ENCODE data around the gene HS2ST1.

HS2ST1 gene

DNA sequence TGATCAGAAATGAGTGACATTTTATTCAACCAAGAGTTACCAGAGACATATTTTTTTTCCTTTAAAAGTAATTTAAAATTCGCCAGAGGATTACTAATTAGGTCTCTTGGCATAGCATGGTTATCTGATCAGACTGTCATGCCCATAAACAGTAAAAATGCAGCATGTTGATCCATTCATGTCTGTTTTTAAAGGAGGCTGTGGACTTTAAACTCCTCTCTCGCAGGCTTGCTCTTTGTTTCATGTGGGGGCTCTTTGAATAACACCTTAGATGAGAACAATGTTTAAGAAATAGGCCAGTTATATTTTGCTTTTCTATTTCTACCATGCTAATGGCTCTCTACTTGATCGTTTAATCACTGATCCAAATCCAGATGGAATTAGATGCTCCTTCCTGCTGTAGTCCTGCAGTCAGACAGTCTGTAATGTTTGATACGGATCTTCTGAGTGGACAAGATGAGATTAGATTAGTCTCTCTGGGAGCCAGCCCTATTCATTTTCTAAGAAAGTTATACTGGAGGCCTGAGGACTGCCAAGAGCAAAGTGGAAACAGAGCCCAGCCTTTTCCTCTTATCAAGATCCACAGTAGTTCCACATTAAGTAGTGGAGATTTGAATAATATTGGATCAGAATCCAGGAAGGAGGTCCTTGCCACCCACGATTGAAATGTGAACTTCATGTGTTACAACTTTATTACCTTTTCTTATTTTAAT, 197.4 kb downstream of the HS2ST1 start:
- no peak for DNase-seq (ENCODE audit: low read depth, low spot score)

DNA sequence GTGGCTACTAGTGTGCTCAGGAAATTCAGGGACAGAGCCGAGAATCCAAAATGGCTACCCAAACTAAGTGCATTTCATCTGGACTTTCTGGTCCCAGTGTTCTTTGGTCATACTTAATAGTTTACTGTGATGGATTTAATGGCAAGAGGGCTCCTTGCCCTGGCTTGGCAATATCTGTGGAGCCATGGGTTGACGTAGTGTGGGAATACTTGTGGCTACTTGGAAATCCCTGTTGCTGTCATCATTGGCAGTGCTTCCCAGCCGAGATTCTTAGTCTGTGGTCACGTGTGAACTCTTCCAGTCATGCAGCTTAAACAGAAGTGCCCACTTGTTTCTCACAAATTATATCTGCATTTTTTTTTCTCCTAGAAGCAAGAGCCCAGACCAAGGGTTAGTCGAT, 198.9 kb downstream of the HS2ST1 start:
- no peak for DNase-seq (ENCODE audit: low read depth, low spot score)

DNA sequence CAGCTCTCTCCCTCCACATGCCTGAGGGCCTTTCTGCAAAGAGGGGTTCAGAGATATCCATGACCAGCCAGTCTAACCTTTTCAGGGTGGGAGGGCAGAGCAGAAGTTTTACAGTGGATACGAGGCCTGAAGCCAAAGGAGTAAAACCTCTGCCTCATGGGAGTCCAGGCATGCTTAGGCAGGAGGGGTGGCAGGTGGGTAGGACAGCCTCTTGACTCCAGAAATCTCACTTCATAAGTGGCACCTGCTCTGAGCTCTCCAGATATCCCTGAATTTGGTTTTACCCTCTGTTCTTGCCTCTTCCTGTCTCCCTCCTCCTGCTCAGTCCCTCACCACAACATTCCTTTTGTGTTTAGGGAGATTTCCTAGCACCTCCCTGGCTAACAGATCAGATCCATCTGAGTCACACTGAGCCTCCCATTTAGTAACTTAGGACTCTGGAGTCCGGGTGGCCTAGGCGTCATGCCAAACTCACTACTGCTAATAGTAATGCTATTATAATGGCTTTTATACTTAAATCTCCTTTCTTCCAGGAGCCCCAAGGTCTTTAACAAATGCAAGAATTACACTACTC, 201.0 kb downstream of the HS2ST1 start:
- no peak for DNase-seq (ENCODE audit: low read depth, low spot score)

DNA sequence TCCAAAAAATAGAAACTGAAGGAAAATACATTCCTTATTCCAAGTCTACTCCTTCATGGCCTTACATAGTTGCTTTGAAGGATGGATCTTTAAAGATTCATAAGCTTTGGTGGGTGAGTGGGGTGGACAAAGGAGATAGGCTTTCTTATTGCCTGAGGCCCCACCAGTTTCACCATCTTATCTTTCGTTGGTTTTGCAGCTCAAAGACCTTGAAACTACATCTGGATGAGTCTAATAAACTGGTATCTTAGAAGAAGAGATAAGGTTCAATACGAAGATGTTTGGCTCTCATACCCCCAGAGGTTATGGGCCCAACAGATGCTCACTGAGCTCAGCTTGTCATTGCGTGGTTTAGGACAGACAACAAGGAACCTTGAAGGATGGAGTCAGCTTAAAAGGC, 201.5 kb downstream of the HS2ST1 start:
- no peak for DNase-seq (ENCODE audit: low read depth, low spot score)

DNA sequence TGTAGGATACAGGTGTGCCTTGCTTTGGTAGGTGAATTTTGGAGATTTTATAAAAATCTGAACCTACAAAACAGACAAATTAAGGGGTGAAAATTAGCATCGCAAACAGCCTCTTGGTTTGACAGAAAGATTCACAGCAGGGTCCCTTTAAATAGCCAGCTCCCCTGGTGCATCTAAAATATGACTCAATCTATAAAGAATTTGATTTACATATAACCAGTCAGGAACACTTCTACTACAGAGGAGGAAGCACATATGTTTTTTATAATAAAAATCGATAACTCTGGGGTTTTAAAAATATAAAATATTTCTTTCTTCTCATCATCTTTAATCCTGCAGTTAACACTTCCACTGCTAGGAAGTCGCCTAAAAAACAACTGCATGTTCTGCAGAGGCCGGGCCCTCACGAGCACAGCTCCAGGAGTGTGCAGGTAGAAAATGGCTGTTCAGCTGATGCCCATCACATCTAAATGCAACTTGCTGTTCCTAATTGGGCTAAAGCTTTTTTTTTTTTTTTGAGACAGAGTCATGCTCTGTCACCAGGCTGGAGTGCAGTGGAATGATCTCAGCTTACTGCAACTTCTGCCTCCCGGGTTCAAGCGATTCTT, 203.4 kb downstream of the HS2ST1 start:
- no peak for DNase-seq (ENCODE audit: low read depth, low spot score)

DNA sequence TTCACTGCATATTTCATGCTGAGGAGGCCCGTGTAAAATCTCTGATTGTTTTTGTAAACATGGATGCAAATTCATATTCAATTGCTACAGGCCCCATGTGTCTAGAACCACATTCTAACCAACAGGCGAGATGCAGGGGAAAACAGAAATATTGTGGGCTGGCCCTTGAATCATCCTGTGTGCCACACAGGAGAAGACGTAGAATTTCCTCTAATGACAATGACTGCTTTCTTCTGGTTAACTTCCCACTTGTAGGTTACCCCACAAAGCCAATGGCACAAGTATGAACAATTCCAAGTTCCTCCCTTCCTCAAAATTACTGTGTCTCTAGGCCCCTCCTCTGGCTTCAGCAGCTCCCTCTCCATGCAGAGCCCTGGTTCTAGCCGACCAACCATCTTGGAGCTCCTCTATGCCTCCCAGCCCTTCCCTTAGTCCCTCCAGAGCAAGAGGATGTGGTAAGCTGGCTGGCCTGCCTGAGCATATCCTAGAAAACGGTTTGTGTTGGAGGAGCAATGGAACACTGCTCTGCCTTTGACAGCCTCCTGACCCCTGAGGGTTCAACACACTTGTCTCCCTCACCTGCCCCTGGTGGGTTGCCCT, 205.2 kb downstream of the HS2ST1 start:
- no peak for DNase-seq (ENCODE audit: low read depth, low spot score)

DNA sequence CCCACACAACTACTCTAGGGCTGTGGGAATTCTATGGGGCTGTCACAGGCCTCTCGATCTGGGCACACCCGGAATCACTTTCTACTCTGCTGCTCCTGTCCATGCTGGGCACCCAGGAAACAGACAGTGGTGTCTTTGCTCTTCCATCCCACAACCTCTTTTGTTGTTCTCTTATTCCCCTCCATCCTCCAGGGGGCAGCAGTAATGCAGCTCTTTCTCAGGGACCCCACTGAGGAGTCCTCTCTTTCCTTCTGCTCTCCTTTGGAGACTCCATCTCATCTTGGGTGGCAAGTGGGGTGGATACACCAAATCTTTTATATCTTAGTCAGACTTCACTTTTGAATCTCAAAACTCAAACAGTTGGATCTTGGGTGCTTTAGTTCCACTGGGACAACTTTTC, 206.3 kb downstream of the HS2ST1 start:
- DNase-seq (ENCODE audit: low read depth, low spot score), result no peak

DNA sequence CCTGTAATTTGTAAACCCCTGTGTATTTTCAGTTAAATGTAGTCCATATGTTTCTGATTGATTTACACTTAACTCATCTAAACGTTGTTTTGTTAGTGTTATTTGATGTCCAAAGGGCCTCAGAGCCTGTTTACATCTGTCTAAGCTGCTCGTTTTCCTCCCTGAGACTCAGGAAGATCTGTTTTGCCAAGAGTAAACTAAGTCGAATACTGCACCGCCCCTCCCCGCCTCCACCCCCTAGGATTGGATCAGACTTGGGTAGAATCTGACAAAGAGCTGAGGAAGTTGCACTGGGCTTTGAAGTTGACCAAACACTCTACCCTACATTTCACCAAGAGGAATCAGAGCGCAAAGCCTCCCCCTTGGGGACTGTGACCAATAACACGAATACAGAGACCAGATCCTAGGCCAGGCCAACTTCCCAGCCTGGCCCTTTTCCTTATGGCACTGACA, 207.3 kb downstream of the HS2ST1 start:
- no peak for DNase-seq (ENCODE audit: low read depth, low spot score)

DNA sequence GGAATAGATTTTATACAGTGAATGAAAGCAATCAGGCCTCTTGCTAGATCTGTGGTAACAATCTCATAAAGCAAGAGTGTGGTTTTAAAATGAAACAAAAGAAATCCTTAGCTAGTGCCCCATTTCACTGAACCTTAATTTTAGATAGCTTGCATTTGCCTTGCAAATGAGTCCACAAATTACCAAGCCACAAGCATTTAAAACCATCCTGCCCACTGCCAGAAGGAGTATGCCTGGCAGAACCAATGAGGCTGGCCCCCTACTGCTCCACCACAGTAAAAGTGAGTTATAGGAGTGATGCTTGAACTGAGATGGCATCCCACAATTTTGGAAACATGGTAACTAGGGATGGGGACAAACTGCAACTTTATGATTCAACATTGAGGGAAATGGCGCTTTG, 207.8 kb downstream of the HS2ST1 start:
- no peak for DNase-seq (ENCODE audit: low read depth, low spot score)

DNA sequence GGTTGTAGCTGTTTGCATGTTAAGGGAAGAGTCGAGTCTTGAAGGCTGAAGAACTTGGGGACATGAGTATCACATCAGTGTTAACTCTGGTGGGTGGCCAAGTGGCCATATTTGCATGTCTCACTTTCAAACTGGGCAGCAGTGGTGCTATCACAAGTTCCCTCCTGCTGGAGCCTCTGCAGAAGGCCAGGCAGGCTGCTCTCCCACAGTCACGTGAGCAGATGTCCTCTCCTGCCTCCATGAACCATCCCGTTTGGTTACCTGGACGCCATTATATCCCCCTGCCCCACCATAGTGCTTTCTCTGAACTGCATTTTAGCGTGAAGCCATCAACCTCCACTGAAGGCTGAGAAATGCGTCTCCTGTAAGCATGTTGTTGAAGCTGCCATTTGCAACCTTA, 209.2 kb downstream of the HS2ST1 start:
- DNase-seq (ENCODE audit: low read depth, low spot score), result no peak

DNA sequence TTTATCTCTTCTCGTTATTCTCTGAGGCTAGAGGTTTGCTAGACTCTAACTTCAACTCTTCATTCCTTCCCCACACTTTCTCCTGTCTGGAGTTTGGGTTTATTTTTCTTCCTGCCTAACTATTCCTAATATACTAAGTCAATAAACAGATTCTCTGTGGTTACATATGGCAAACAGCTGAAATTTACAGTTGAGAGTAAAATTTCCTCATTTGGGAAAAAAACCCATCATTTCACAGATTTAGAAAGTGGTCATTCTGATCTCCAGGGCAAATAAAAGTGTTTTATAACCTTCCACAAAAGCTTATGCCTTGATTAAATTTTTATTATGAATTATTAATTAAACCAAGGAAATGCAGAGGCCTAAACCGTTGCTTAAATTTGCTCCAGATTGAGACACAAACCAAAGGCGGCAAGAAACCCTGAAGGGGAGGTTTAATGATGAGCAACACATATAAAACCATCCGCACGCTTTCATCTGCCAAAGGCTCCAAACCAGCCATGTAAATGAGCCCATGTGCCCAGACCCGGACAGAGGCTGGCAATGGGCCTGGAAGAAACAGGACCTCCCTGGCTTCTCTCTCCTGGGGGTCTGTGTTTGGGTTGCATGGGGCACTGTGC, 212.6 kb downstream of the HS2ST1 start:
- no peak for DNase-seq (ENCODE audit: low read depth, low spot score)

DNA sequence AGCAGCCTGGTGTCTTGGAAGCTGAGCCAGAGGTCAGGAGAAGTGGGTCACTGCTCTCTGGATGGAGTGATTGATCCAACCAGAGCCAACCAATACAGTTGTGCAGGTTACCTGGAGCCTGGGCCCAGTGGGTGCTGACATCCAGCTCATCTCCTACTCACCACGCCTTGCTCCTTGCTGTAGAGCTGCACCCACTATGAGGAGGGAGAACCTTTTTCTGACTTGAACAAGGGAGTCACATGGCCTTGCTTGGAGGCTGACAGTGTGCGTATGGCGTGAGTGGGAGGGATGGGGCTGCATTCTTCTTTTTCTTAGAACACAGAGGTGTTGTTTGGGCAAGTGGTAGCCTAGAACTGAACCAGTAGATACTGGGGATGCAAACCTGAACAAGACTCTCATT, 213.1 kb downstream of the HS2ST1 start:
- DNase-seq (ENCODE audit: low read depth, low spot score), result no peak

DNA sequence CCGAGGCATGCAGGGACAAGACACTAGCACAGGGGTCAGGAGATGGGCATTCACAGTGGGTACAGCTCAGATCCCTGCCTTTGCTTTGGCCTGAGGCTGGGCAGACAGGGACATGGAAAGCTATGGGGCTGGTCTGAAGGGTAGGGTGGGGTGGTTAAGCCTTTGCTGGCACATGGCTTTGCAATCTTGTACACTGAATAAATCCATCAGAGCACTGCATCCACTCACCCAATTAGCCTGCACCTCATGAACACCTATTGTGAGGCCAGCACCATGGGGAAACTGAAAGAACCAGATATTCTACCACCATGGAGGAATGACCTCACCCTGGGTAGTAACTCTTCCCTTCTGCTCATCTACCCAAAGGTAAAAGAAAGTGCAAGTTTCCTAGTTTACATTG, 214.6 kb downstream of the HS2ST1 start:
- DNase-seq (ENCODE audit: low read depth, low spot score), result no peak

DNA sequence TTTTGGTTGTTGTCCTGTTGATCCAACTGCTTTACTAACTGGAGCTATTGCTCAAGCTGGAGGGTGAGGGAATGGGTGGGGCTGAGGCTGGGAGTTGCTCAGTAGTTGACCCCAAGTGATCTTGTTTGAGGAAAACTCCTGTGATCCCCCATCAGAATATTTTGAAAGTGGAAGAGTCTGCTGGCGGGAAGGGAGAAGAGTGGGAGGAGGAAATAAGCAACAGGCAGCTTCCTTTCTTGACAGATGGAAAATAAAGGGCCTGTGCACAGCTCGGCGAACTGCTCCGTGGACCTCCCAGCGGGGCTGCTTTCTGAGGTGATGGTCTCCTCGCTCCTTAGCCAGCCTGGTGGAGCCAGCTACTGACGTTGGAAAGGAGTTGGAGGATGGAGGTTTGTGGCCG, 215.2 kb downstream of the HS2ST1 start:
- no peak for DNase-seq (ENCODE audit: low read depth, low spot score)

DNA sequence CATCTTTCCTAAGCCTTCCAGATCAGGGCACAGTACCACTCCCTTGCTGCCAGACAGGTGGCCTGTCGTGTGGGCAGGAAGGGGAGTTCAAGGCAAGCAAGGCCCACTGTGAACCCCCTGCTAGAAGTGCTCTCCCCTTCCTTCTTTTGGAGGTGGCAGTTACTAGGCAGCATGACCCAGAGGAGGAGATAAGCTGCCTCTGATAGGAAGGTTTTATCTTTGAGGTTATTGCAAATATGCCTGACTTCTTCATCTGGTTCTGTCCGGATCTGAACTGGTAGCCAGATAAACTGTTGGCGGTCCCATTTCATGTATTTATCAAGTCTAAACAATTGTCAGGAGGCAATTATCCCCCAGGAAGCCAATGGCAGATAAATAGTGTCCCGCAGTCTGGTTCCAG, 216.0 kb downstream of the HS2ST1 start:
- DNase-seq (ENCODE audit: low read depth, low spot score), result no peak

DNA sequence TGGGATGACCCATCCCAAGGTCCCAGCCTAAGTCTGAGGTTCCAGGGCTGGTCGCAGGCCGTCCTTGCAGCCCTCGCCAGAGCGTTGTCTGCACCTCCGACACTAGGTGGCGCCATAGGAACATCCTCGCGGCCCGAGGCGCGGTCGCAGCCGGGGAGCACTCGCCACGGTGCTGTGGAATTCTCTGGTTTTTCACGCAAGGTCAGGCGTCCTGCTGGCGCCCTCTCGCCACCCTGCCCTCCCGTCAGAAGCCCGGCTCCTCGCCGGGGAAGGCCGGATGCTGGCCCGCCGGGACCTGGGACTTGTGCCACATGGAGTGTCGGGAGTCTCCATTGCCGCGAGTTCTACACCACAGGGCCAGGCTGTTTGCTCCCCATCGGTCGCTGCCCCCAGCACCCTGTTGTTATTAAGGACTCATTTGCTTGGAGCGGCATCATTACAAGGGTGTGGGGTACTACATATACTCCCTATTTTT, 217.4 kb downstream of the HS2ST1 start:
- DNase-seq (ENCODE audit: low read depth, low spot score), result peak; percentile 49

DNA sequence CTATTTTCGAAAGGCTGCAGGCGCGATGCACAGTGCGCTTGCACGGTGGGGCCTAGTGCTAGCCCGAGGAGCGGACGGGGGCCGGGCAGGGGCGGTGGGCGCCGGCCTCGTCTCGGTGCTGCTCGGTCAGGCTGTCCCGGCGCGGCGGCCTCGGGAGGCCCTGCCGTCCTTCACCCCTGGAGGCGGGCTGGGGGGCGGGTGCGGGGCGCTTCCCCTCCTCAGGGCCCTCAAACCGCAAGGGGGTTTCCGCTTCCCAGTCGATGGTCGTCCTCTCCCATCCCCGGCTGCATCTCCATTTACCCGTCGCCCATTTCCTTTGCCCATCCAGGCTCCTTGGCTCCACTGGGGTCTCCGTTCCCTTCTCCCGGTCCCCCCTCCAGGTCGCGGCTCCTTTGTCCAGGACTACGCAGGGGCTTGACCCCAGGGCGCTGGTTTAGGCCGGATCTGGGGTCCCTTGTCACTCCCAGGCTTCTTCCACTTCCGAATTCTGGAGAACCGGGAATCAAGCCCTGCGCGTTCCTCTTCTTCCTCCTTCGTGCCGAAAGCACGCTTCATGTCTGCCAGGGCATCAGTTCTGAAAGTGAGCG, 217.9 kb downstream of the HS2ST1 start:
- no peak for DNase-seq (ENCODE audit: low read depth, low spot score)

DNA sequence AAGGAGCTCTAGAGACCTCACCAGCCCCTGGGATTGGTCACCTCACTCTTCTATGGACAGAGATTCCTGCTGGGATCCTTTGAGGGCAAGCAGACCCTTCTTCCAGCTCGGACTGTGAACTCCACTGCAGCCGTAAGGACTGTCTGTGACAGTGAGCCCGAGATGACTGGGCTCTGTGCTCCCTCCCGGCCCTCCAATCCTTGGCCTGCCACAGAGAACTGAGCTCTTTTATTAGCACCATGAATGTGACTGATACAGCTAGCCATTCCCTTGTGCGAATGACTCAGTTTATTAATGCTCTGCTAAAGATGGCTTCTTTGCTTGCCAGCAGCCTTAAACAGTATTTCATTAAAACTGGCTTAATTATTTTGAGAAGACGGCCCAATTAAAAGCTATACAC, 219.6 kb downstream of the HS2ST1 start:
- DNase-seq (ENCODE audit: low read depth, low spot score), result no peak

DNA sequence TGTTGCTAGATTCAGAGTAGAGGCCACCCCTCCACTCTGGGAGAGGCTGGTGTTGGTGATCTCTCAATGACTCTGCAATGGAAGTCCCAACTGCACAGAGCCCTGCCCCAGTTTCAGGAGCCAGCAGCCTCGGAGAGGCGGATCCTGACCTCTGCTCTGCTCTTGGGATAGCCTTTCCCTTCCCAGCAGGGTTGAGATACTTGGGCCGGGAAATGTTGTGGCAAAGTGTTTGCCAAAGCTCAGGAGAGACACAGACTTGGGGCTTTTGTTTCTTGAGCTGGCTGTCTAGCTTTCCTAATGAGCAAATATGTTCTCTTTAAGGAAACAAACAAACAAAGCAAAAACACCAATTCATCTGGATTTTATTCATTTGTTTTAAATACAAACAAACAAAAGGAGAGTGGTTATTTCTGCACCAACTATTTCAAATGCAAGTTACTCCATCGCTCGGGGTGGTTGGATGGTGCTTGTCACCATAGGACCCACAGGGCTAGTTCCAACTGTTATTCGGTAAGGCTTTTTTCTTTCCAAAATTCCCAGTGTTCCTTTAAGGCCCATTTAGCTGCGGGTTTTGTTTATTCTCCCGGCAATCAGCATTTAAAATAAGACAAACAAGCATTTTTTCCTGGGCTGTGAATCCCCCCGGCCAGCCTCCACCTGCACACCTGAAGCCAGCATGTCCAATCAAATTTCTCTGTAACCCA, 220.3 kb downstream of the HS2ST1 start:
- no peak for DNase-seq (ENCODE audit: low read depth, low spot score)

DNA sequence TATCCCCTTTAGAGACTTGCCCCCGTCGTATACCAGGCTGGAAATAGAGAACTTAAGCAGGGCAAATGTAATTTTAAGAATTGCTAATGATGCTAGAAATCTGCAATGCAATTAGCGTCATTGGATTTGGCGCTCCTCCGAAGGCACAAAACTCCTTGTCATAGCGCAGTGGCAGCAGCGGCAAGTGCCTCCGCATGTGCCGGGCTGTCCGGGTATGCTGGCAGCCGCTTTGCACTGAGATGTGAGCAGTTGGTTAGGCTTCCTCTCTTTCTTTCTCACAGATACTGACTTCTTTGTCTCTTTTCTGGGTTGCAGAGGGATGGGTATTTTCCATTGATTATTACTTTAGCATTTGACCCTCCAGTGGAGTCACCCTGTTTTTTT, 220.9 kb downstream of the HS2ST1 start:
- DNase-seq (ENCODE audit: low read depth, low spot score), result no peak

DNA sequence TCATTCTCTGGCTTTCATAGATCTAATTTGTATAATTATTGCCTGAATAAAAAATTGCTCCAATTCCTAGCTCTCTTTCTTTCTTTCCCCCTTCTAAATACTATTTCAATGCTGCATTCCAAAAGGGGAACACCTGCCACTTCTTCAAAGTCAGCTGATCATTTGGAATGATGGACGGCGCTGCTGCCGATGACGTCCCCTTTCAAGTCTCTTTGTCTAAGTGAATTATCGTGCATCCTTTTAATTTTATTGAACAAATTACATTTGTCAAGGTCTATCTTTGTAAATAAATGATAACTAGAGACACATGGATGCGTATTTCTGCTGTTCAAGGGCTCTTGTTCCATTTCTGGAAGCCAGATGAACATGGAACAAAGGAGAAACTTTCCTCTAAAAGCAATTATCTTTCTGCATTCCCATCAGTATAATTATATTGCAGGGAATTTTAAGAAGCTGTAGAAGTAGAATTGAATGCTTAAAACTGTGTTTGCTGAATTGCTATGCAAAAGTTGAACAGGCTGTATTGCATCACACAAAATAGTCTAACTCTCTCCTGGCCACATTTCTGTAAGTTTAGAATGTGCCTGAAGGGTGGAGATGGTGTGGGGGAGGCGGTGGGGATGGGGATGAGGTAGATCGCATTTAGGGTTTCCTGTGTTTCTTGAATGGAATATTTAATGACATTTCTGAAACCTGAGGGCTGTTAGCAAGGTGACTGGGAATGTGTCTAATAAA, 222.3 kb downstream of the HS2ST1 start:
- DNase-seq (ENCODE audit: low read depth, low spot score), result no peak
